RWPE2 (cell line): ENCODE results near the gene PIK3CG.
"Not testable (repeated sequence)": the region's sequence is repeated elsewhere in the genome, so short reads cannot be mapped to it uniquely, and the experiment has no call there.

Source experiments
- ATAC-seq: fragments of 200-7000 bp; cut with Tn5 transposase; 3 replicates; pipeline ENCODE4 v1.9.1; 2021; ENCODE audit warnings: low read depth
- DNase-seq: peaks from one replicate; pipeline ENCODE4 v3.0.0-alpha.2; 2020; ENCODE audit warnings: low spot score
- H3K27ac ChIP-seq: fragments of 450-650 bp; 2 replicates; pipeline ENCODE4 v1.5.1; 2017; ENCODE audit warnings: mild to moderate bottlenecking; ENCODE audit not compliant: poor library complexity, severe bottlenecking
- H3K27me3 ChIP-seq: fragments of 250-450 bp; sonication (Bioruptor Pico); 2 replicates; pipeline ENCODE4 v1.5.1; 2021; ENCODE audit warnings: mild to moderate bottlenecking, moderate library complexity; ENCODE audit not compliant: insufficient read depth, poor library complexity, severe bottlenecking
- H3K36me3 ChIP-seq: fragments of 250-450 bp; sonication (Bioruptor Pico); 2 replicates; pipeline ENCODE4 v1.5.1; 2020; ENCODE audit warnings: low read depth, mild to moderate bottlenecking, moderate library complexity
- H3K4me1 ChIP-seq: fragments of 250-450 bp; sonication (Bioruptor Pico); 2 replicates; pipeline ENCODE4 v1.5.1; 2021; ENCODE audit warnings: mild to moderate bottlenecking, moderate library complexity; ENCODE audit not compliant: insufficient read depth, poor library complexity, severe bottlenecking
- H3K4me3 ChIP-seq: fragments of 250-450 bp; sonication (Bioruptor Pico); 2 replicates; pipeline ENCODE4 v1.5.1; 2021; ENCODE audit warnings: mild to moderate bottlenecking, moderate library complexity; ENCODE audit not compliant: severe bottlenecking
- H3K9me3 ChIP-seq: fragments of 250-450 bp; sonication (Bioruptor Pico); 2 replicates; pipeline ENCODE4 v1.5.1; 2021; ENCODE audit warnings: mild to moderate bottlenecking, moderate library complexity; ENCODE audit not compliant: severe bottlenecking
- CTCF ChIP-seq: fragments of 450-650 bp; IDR thresholded peaks from one replicate; pipeline ENCODE4 v1.5.1; 2017; ENCODE audit warnings: mild to moderate bottlenecking, moderate library complexity; ENCODE audit not compliant: poor library complexity, severe bottlenecking

PIK3CG gene

GRCh38 chr7:106952001-106952657 is 87.0 kb downstream of the PIK3CG start:
- no peak for TF ChIP-seq CTCF
- H3K27ac ChIP-seq: no peak overlapping the region
- no peak for ATAC-seq
- DNase-seq: no peak
- no peak overlapping the region for H3K4me3 ChIP-seq
- peaks cover 9% of the 10 kb centered on the region for H3K27me3 ChIP-seq
- H3K4me1 ChIP-seq: no peaks in the 10 kb centered on the region
- no peaks in the 10 kb centered on the region for H3K36me3 ChIP-seq
- no peaks in the 10 kb centered on the region for H3K9me3 ChIP-seq

GRCh38 chr7:106952658-106953231 is 87.7 kb downstream of the PIK3CG start:
- no peak for TF ChIP-seq CTCF
- ATAC-seq: no peak

GRCh38 chr7:106954840-106955239 is 89.8 kb downstream of the PIK3CG start:
- Histone ChIP-seq H3K4me1 (no peaks in the 10 kb centered on the region), H3K27me3 (peaks cover 3% of the 10 kb centered on the region), H3K36me3 (no peaks in the 10 kb centered on the region), H3K4me3 (no peak overlapping the region), H3K27ac (no peak overlapping the region), H3K9me3 (no peaks in the 10 kb centered on the region)
- TF ChIP-seq CTCF: no peak
- DNase-seq (no peak), ATAC-seq (no peak)

More at GRCh38 chr7:106952658-106953231, 87.7 kb downstream of the PIK3CG start:
- no peaks in the 10 kb centered on the region for H3K36me3 ChIP-seq
- H3K27me3 ChIP-seq: peaks cover 5% of the 10 kb centered on the region
- no peak for DNase-seq
- H3K27ac ChIP-seq: no peak overlapping the region
- no peak overlapping the region for H3K4me3 ChIP-seq
- no peaks in the 10 kb centered on the region for H3K9me3 ChIP-seq
- H3K4me1 ChIP-seq: no peaks in the 10 kb centered on the region

GRCh38 chr7:106955857-106956256 is 90.8 kb downstream of the PIK3CG start:
- not testable (repeated sequence) for H3K27ac ChIP-seq, H3K27me3 ChIP-seq, H3K4me1 ChIP-seq, ATAC-seq, DNase-seq, H3K36me3 ChIP-seq, H3K4me3 ChIP-seq, H3K9me3 ChIP-seq
